Esophagus mucosa (tissue), 1 donor: ENCODE data around the gene SMCO4. TPM values are rescaled to one million over a fixed set of nuclear protein-coding genes. Genes with fewer than 3 reads are reported as not detected.

Experiments used
- ATAC-seq: fragments of 200-7000 bp; cut with Tn5 transposase; one replicate; pipeline ENCODE4 v1.9.1; 2020
- total RNA-seq: library from RNA; stranded (reverse); gene quantifications from one replicate; pipeline ENCODE4 v1.2.4, GENCODE V29; 2023
- donor health status: DM: yes; HTN: yes; CAD: no.

Gene SMCO4
- total RNA-seq, 1 donor from 2014 or later, result 11.1 TPM

- peak; percentile 39 for ATAC-seq
Measured at GRCh38 chr11:93528757-93529645, 14.2 kb downstream of the SMCO4 start.

GRCh38 chr11:93528252-93528651 is 14.9 kb downstream of the SMCO4 start:
- ATAC-seq, result no peak

GRCh38 chr11:93526641-93527583 is 16.3 kb downstream of the SMCO4 start:
- no peak for ATAC-seq

- no peak for ATAC-seq
Measured at GRCh38 chr11:93526346-93526633, 16.9 kb downstream of the SMCO4 start.

- ATAC-seq, result no peak
Measured at GRCh38 chr11:93525601-93526345, 17.4 kb downstream of the SMCO4 start.

GRCh38 chr11:93524858-93525257 is 18.3 kb downstream of the SMCO4 start:
- no peak for ATAC-seq

- ATAC-seq, result no peak
Measured at GRCh38 chr11:93524173-93524536, 19.0 kb downstream of the SMCO4 start.

GRCh38 chr11:93520726-93521509 is 22.3 kb downstream of the SMCO4 start:
- no peak for ATAC-seq

- no peak for ATAC-seq
Measured at GRCh38 chr11:93519179-93519578, 24.0 kb downstream of the SMCO4 start.

GRCh38 chr11:93518081-93518480 is 25.1 kb downstream of the SMCO4 start:
- ATAC-seq, result no peak

GRCh38 chr11:93517611-93518010 is 25.6 kb downstream of the SMCO4 start:
- ATAC-seq, result no peak

- ATAC-seq, result no peak
Measured at GRCh38 chr11:93517041-93517440, 26.1 kb downstream of the SMCO4 start.

- ATAC-seq, result no peak
Measured at GRCh38 chr11:93515441-93516025, 27.7 kb downstream of the SMCO4 start.

- ATAC-seq, result no peak
Measured at GRCh38 chr11:93514712-93515111, 28.5 kb downstream of the SMCO4 start.

- no peak for ATAC-seq
Measured at GRCh38 chr11:93513772-93514171, 29.4 kb downstream of the SMCO4 start.

- no peak for ATAC-seq
Measured at GRCh38 chr11:93512949-93513667, 30.1 kb downstream of the SMCO4 start.

GRCh38 chr11:93512073-93512475 is 31.1 kb downstream of the SMCO4 start:
- ATAC-seq, result no peak

- ATAC-seq, result no peak
Measured at GRCh38 chr11:93510196-93510873, 32.9 kb downstream of the SMCO4 start.

- ATAC-seq, result no peak
Measured at GRCh38 chr11:93507517-93507916, 35.7 kb downstream of the SMCO4 start.

- ATAC-seq, result no peak
Measured at GRCh38 chr11:93505703-93506102, 37.5 kb downstream of the SMCO4 start.
